COR-L47 (cell line): Measurements from ENCODE around the gene KIF1A.
"Not testable (repeated sequence)": the region's sequence is repeated elsewhere in the genome, so short reads cannot be mapped to it uniquely, and the experiment has no call there.

ENCODE experiments used
- DNase-seq: peaks from one replicate; lab custom pipeline; 2025; lab: John Stamatoyannopoulos, UW

KIF1A gene

DNA sequence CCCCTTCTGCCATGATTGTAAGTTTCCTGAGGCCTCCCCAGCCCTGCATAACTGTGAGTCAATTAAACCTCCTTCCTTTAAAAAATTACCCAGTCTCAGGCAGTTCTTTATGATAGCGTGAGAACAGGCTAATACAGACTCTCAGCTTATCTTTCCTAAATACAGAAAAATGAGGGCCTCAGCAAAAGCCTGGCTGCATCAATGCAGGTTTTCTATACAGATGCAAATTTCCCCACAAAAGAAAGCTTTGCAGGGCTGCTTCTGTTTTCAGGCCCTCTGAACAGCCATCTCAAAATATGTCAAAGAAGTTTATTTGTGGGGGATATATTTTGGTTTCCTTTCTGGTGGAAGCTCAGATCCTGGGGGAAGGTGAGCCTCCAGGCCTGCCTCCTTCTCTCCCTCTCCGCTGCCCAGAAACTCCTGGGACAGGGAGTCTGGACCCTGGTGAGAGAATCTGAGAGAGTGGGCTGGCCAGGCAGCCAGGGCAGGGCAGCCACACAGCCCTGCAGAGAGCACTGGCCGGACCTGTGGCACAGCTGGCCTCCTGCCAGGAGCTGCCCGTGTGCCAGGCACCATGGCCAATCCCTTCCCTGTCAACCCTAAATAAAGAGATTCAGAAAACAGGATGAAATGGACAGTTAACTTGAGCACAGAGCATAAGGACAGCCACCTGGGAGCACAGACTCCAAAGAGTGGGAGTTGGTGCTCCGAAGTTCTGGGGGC, 27.0 kb upstream of the KIF1A start:
- no peak for DNase-seq

DNA sequence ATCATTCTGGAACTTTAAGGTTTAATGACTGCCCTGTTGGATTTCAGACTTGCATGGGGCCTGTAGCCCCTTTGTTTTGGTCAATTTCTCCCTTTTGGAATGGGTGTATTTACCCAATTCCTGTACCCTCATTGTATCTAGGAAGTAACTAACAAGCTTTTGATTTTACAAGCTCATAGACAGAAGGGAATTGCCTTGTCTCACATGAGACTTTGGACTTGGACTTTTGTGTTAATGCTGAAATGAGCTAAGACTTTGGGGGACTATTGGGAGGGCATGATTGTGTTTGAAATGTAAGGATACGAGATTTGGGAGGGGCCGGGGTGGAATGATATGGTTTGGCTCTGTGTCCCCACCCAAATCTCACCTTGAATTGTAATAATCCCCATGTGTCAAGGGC, 26.3 kb upstream of the KIF1A start:
- DNase-seq = not testable (repeated sequence)

DNA sequence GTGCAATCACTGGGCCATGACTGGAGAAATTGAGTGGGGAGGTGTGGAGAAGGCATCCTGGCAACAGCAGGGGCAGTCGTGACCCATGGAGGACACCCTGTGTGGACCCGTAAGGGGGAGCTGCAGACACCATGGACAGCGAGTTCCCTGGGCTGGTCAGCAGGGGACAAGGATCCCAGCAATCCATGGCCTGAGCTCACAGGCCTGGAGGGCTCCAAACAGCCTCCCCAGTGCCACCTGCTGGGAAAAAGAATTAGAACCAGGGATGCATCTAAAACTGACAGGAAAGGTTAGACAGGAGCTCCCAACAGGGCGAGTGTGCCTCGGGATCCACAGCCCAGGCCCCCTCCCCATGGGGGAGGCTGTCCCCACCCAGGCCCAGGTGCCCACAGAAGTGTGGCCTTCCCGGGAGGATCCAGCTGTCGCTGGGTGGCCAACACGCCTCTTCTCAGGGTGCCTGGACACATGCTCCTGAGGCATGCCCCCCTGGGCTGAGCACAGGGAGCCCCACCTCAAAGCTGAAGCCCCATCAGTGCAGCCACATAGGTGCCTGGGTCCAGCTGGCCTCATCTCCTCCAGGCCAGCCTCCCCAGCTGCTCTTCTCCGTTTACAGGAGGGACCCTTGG, 20.5 kb upstream of the KIF1A start:
- DNase-seq = peak; percentile 46

DNA sequence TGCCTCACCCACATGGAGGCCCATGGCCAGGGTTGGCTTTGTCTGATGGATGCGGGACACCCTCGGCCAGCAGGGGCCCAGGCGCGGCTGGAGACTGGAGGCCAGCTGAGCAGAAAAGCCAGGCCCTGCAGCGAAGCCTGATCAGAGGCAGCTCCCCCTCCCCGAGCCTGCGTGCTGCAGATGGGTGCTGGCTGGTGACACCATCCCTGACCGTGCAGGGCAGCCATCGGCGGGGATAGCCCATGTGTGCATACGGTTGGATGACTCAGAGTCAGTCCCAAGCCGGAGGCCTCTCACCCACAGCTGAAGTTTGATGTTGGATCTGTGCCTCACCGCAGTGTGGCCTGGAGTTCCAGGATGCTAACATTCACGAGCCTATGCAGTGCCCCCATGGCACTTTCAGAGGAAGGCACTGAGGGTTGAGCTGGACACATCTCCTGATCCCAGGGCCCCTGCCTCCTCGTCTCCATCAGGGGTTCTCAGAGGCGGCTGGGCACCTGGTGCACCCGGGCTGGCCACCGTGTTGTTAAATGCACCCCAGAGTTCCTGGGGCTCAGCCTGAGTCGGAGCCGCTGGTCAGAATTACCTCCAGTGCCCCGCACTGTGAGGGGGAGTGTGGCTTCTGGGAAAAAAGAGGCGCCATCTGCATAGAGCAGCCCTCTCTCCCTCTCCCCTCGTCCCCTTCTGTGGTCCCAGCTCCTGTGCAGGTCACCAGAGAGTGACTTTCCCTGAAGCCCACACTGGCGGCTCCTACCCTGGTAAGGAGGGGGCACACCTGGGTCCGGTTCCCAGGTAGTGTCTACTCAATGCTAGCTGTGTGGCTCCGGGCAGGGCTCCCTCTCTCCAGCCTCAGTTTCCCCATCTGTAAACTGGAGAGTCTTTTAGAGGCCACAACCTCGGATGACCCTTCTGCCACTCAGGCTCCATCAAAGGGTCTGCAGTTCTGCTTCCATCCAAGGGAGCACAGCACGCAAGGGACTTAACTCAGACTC, 19.4 kb upstream of the KIF1A start:
- no peak for DNase-seq

DNA sequence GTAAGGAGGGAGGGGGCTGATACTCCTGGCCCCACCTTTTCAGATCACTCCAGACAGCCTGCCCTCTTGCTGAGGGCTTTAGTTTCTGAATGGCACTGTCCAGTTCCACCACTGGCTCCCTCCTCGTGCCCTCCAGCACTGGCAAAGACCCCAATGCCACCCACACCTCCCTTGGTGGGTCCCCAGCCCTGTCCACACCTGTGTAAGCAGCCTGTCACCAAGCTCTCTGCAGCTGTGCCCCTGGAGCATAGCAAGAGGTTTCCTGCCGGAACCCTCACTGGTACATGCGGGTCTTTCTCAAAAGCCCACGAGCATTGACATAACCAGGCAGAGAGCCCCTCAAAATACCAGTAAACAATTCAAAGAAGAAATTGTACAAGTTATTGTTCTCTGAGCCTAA, 17.6 kb upstream of the KIF1A start:
- DNase-seq = no peak

DNA sequence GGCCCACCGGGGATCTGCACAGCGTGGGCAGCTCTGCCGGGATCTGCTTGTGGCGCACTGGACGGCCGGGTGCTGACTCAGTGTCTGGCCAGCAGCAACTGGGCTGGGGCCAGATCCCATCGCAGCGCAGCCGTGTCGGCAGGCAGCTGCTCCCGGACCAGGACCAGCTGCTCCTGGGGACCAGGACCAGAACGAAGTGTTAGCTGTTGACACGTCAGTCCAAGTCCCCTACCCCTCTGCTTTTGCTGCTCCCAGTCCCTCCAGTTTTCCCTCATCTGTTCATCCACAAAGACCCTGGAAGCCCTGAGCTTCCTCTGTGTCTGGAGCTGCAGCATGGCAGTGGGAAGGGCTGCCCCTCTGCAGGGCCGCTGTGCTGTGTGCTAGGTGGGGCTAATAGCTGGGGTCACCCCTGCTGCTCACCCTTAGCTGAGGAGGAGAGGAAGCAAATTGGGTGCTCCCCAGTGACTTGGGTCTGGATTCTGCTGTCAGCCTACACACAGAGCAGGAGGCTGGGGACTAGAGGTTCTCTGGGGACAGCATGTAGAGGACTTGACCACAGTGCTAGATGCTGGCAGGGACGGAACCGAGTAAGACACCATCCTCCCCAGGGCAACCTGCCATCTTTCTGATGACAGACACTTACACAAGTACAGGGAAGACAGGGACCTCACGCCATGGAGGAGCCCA, 16.9 kb upstream of the KIF1A start:
- DNase-seq = no peak

DNA sequence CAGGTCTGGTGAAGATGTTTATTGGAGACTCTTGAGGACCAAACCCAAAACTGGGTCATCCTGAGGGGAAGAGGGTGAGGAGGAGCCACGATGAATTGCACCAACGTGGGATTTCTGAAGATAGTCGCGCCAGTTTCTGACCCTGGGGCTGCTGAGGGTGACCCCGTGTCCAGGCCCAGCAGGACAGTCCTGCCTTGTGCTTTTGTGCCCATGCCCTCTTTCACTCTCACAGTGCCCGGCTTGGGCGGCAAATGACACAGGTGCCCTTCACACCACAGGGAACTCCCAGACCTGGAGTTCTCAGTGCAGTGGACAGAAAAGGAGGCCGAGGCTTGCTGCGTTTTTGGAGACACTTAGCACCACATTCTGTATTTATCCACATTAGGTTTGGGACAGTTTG, 15.5 kb upstream of the KIF1A start:
- no peak for DNase-seq

DNA sequence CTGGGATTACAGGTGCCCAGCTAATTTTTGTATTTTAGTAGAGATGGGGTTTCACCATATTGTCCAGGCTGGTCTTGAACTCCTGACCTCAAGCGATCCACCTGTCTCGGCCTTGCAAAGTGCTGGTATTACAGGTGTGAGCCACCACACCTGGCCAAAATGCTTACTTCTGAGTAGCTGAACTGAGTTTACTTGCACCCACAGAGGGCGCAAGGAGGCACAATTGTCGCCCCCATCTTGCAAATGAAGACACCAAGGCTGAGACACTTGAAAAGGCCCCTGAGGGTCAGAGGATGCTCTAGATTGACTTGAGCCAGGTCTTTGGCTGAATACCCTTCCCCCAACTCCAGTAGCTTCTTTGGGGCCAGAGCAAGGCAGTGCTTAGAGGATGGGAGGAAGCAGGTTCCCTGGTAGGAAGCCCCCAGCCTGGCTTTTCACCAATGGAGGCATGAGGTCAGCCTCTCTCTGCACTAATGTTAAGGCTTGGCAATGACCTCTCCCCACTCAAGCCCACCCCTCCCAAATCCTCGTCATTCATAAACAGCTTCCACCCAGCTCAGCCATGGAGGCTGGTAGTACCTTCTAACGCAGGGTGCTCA, 14.5 kb upstream of the KIF1A start:
- DNase-seq = no peak

DNA sequence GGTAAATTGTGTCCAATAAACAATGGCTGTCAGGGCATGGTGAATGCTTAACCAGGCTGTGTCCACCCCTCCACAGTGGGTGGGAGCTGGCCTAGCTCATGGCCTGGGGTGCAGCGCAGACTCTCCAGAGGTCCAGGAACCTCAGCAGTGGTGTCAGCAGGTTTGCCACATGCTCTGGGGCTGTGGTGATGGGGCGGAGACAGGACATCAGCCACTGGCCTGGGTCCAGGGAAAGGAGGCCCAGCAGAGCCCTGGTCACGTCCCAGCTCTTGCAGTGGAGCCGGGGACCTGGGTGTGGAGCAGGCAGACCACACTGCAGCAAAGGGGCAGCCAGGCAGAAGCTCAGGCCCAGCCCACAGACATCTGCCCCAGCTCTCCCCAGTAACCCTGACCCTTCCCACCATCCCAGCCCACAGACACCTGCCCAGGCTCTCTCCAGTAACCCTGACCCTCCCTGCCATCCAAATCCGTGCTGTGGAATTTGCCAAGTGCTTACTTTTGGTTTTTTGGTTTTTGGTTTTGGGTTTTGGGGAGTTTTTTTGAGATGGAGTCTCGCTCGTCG, 13.8 kb upstream of the KIF1A start:
- DNase-seq = no peak

DNA sequence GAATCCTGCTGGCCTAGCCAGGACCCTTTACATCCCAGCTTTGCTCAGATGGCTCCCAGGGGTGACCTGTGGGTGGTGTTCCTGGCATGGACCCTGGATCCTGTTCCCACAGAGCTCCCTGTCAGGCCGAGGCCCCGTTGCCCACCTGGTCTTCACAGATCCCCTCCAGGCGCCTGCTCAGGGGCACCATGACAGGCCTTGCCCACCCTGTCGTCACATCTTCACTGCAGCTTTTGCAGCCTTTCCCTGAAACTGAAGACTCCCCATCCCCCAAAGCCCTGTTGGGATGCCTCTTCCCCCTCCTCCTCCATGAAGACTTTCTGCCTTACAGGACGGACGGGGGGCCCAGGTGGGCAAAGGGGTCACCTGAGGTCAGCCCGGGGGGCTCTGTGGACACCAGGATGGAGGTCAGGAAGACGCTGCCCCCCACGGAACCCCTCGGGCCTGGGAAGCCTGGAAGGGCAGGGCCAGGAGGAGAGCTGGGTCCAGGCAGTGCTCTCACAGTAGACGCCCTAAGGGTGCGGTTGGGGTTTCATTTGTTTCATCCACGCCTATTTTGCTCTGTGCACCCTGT, 13.0 kb upstream of the KIF1A start:
- no peak for DNase-seq

DNA sequence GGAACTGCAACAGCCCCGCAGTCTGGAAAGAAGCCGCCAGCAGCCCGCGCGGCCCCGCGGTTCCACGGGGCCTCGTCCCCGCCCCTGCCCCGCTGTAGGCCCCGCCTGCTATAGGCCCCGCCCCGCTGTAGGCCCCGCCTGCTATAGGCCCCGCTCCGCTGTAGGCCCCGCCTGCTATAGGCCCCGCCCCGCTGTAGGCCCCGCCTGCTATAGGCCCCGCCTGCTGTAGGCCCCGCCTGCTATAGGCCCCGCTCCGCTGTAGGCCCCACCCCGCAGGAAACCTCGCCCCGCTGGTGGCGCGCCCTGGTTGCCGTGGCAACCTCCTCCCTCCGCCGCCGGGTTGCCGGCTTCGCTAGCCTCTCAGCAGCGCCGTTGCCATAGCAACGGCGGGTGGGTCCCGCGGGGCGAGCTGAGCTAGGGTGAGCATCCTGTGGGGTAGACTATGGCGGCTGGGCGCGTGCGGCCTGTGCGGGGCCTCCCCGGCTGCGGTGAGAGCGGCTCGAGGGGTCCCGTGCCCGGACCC, 12.2 kb upstream of the KIF1A start:
- peak; percentile 74 for DNase-seq

DNA sequence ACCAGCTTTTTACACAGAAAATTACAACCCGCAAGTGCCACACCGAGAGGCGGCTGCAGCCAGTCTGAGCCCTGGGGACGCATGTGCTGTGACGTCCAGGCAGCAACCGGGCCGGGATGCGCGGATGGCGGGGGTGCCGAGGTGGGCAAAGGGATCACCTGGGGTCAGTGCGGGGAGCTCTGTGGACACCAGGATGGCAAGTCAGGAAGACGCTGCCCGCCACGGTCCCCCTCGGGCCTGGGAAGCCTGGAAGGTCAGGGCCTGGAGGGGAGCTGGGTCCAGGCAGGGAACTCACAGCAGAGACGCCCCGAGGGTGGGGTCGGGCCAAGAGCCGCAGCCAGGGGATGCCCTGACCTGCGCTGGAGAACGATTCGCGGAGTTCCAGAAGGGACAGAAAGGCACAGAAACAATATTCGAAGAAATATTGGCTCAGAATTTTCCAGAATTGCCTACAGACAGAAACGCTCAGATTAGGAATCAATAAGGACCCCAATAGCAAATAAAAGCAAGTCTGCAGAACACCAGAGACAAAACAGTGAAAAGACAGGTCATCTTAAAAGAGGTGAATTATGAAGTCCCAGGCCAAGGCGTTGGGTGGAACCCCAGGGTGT, 11.7 kb upstream of the KIF1A start:
- DNase-seq = no peak

DNA sequence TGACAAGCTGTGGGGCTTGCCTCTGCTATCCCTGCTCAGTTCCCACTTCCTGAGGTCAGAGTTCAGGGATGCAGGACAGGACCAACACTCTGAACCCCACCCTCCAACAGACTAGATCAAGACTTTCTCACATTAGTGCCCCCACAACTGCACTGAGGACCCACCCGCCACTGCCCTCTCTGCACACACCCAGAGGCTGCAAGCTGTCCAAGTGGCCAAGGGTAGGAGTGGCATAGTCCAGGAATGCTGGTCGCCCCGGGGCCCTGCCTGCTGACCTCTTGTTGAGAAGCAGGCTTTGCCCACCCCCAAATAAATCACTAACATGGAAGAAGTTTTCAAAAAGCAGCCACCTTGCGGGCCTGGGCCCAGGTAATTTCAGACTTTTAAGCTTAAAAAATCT, 5.5 kb upstream of the KIF1A start:
- DNase-seq = no peak

DNA sequence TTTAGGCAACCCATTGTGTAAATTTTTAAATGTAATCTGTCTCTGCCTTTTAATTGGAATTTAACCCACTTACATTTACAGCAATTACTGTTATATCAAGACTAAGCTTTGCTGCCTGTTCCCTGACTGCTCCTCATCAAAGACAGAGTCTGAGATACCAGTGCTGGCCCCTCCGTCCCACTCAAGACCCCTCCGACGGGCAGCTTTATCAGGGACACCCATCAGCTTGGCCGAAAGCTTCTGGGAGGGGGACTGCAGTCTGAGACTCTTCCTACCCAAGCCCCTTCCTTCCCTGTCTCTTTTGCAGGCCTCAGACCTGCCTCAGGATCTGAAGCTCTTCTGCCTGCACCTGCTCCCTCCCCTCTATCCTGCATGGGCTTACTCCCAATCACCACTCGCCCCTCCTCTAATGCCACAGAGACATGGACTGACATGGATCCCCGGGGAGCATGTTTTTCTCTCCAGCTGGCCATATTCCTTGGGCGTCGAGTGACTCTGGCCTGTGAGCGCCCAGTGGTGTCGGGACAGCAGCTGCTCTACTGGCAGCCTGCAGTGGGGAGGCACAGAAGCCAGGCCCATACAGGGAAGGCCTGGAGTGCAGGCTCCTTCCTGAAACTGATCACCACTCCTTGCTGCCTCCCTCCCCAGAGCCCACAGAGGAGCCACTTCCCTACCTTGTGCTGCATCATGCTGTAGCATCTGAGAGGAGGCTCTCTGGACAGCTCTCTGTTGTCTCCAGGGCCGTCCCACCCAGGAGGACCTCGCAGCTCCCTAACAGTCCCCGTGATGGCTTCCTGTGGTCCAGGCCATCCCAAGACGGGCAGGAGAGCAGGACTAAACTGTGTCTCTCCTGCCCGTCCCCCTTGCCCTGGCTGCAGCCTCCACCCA, 3.7 kb upstream of the KIF1A start:
- no peak for DNase-seq

DNA sequence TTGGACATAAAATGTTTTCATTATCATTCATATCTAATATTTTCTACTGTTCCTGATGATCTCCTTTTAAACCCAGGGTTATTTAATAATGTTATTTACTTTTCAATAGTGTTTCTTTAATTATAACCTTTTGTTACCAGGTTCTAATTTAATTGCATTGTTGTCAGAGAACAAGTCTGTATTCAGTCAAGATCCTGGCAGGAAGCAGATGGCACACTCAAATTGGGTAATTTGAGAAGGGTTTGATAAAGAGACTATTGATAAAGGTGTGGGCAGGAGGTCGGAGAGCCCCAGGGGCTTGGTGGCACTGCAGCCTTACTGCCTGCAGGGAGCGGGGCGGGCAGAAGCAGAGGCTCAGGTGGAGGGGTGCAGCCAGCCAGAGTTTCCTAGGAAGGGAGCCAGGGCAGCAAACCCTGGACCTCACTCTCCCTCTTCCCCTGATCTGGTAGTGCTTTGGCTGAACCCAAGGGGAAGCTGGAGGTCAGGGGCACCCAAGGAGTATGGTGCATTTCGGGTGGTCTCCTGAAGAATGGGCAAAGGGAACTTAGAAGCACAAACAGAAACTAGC, 2.3 kb upstream of the KIF1A start:
- DNase-seq = peak; percentile 60

DNA sequence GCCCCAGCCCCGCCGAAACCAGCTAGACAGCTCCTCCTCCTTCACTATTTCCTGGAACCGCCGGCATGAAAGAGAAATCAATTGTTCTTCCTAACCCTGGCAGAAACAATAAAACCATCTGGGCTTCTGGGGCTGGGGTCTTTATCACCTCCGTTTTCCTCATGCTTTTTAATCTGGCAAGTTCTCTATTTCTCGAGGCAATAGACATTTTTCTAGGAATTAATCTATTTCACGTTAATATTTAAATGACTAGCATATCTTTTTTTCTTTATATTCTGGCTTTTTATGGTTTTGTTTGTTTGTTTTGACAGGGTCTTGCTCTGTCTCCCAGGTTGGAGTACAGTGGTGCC, 1.4 kb upstream of the KIF1A start:
- DNase-seq = no peak

DNA sequence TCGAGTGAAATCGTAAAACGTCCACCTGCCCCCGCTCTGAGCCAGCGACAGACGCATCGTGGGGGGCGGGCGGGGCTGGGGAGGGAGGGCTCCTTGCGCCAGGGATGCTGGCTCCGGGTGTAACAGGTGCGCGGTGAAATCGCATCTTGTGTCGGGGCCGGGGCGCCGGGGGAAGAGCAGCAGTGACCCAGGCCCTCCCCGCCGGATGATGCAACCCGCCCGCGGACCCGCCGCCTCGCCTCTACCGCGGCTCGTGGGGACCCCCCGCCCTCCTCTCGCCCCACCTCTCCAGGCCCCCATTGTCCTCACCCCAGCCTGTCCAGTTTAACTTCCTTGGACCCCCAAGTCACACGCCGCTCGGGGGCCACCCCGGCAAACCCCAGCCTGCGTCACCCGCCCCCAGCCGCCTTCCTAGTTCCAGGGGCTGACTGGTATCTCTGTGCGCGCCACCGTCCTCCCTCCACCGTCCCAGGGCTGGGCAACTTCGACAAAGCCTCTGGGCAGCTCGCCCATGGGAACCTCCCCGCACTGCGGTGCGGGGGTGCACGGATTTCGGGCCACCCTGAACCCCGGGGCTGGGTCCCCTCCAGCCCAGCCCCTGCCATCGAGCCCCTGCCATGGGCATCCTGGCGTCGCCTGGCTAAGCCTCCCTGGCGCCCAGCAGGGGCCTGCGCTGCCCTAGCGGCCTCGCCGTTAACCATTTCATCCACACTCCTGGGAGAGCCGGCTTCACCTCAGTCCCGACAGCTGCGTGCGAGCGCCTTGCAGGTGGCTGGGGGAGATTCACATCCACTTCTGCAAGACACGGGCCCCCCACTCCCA, 799 bp upstream of the KIF1A start:
- DNase-seq = peak; percentile 84
